ENCODE results near the gene GABBR2. TPM values are rescaled to one million over a fixed set of nuclear protein-coding genes. Genes with fewer than 3 reads are reported as not detected.

Gene GABBR2
- total RNA-seq, 1 donor from 2014 or later, result 0.84 TPM

- H3K27ac ChIP-seq, result no peak overlapping the region
- ATAC-seq (no peak), DNase-seq (no peak)
- intact Hi-C loops (cut with DNase I), result no loop called here
- no peaks in the 10 kb centered on the region for H3K27me3 ChIP-seq
- no peaks in the 10 kb centered on the region for H3K4me1 ChIP-seq
- H3K9me3 ChIP-seq, result peaks cover 15% of the 10 kb centered on the region
- no peak overlapping the region for H3K4me3 ChIP-seq
- no peaks in the 10 kb centered on the region for H3K36me3 ChIP-seq
- no peak for TF ChIP-seq CTCF (IDR thresholded peaks at IDR 0.05)
Measured at GRCh38 chr9:98456156-98456613, 252.6 kb downstream of the GABBR2 start.

- peaks cover 8% of the 10 kb centered on the region for H3K9me3 ChIP-seq
- H3K27ac ChIP-seq, result no peak overlapping the region
- H3K4me1 ChIP-seq, result no peaks in the 10 kb centered on the region
- TF ChIP-seq CTCF (IDR thresholded peaks at IDR 0.05), result no peak
- no peak for DNase-seq
- no peaks in the 10 kb centered on the region for H3K36me3 ChIP-seq
- ATAC-seq, result peak; percentile 75
- no peaks in the 10 kb centered on the region for H3K27me3 ChIP-seq
- intact Hi-C loops (cut with DNase I), result no loop called here
- no peak overlapping the region for H3K4me3 ChIP-seq
Measured at GRCh38 chr9:98455256-98456155, 253.2 kb downstream of the GABBR2 start.

GRCh38 chr9:98453589-98454311 is 255.0 kb downstream of the GABBR2 start:
- Histone ChIP-seq H3K4me1 (no peaks in the 10 kb centered on the region), H3K27ac (no peak overlapping the region), H3K4me3 (no peak overlapping the region), H3K27me3 (no peaks in the 10 kb centered on the region), H3K36me3 (no peaks in the 10 kb centered on the region), H3K9me3 (no peaks in the 10 kb centered on the region)
- DNase-seq (no peak), ATAC-seq (no peak)
- intact Hi-C loops (cut with DNase I), result no loop called here
- no peak for TF ChIP-seq CTCF (IDR thresholded peaks at IDR 0.05)

- intact Hi-C loops (cut with DNase I), result no loop called here
- Histone ChIP-seq H3K27me3 (no peaks in the 10 kb centered on the region), H3K9me3 (no peaks in the 10 kb centered on the region), H3K4me1 (no peaks in the 10 kb centered on the region), H3K36me3 (no peaks in the 10 kb centered on the region), H3K27ac (no peak overlapping the region), H3K4me3 (no peak overlapping the region)
- ATAC-seq (no peak), DNase-seq (no peak)
- no peak for TF ChIP-seq CTCF (IDR thresholded peaks at IDR 0.05)
Measured at GRCh38 chr9:98451576-98451975, 257.2 kb downstream of the GABBR2 start.

GRCh38 chr9:98450496-98450895 is 258.2 kb downstream of the GABBR2 start:
- intact Hi-C loops (cut with DNase I), result no loop called here
- ATAC-seq (no peak), DNase-seq (no peak)
- Histone ChIP-seq H3K4me3 (no peak overlapping the region), H3K27me3 (no peaks in the 10 kb centered on the region), H3K4me1 (no peaks in the 10 kb centered on the region), H3K36me3 (no peaks in the 10 kb centered on the region), H3K9me3 (no peaks in the 10 kb centered on the region), H3K27ac (no peak overlapping the region)
- TF ChIP-seq CTCF (IDR thresholded peaks at IDR 0.05), result no peak
